Activated T-helper 17 cell treated with anti-CD3 and anti-CD28 coated beads, Interleukin-2, amount 50 U/mL, for 72 hours (primary cell): Measurements from ENCODE around the gene IQCF2. TPM values are rescaled to one million over a fixed set of nuclear protein-coding genes. Genes with fewer than 3 reads are reported as not detected.
A peak's percentile ranks its signal among the peaks of the same experiment; 100 is the strongest.
"Not testable (repeated sequence)": the region's sequence is repeated elsewhere in the genome, so short reads cannot be mapped to it uniquely, and the experiment has no call there.

Source experiments
- ATAC-seq: fragments of 150-1000 bp; cut with Tn5 transposase; replicated peaks from 2 replicates; pipeline ENCODE4 v1.10.0; 2021; ENCODE audit warnings: mild to moderate bottlenecking, moderate library complexity
- H3K27ac Mint-ChIP-seq: one replicate; pipeline ENCODE4 v1.8.0; 2022; ENCODE audit warnings: mixed read lengths
- H3K27me3 Mint-ChIP-seq: one replicate; pipeline ENCODE4 v1.8.0; 2022; ENCODE audit warnings: mixed read lengths
- H3K36me3 Mint-ChIP-seq: one replicate; pipeline ENCODE4 v1.8.0; 2022; ENCODE audit warnings: low read depth, mild to moderate bottlenecking, mixed read lengths
- H3K4me1 Mint-ChIP-seq: one replicate; pipeline ENCODE4 v1.8.0; 2022; ENCODE audit warnings: mixed read lengths
- H3K4me3 Mint-ChIP-seq: one replicate; pipeline ENCODE4 v1.8.0; 2022; ENCODE audit warnings: mild to moderate bottlenecking, mixed read lengths
- H3K9me3 Mint-ChIP-seq: one replicate; pipeline ENCODE4 v1.8.0; 2022; ENCODE audit warnings: mixed read lengths
- total RNA-seq, 2 donors: library from RNA; stranded (reverse); gene quantifications; one replicate each; pipeline ENCODE4 v1.2.3, GENCODE V29; 2022

IQCF2 gene
- total RNA-seq, 2 donors from 2014 or later, result not detected

GRCh38 chr3:51896607-51897305 lies 35.3 kb downstream of the IQCF2 start:
- Mint-ChIP-seq H3K9me3 (no peaks in the 10 kb centered on the region), H3K36me3 (no peaks in the 10 kb centered on the region), H3K4me3 (no peak overlapping the region), H3K4me1 (peaks cover 10% of the 10 kb centered on the region), H3K27ac (no peak overlapping the region), H3K27me3 (peaks cover 23% of the 10 kb centered on the region)
- no peak for ATAC-seq

- H3K9me3 Mint-ChIP-seq, result no peaks in the 10 kb centered on the region
- no peak overlapping the region for H3K27ac Mint-ChIP-seq
- H3K27me3 Mint-ChIP-seq, result peaks cover 19% of the 10 kb centered on the region
- no peak overlapping the region for H3K4me3 Mint-ChIP-seq
- peaks cover 3% of the 10 kb centered on the region for H3K36me3 Mint-ChIP-seq
- no peak for ATAC-seq
- peaks cover 8% of the 10 kb centered on the region for H3K4me1 Mint-ChIP-seq
Observed at GRCh38 chr3:51897391-51897790, 36.0 kb downstream of the IQCF2 start.

GRCh38 chr3:51900043-51900442 lies 38.6 kb downstream of the IQCF2 start:
- Mint-ChIP-seq H3K4me3 (peak overlapping the region; percentile 18), H3K27me3 (peaks cover 24% of the 10 kb centered on the region), H3K4me1 (peaks cover 11% of the 10 kb centered on the region)
- H3K36me3 Mint-ChIP-seq, H3K27ac Mint-ChIP-seq, H3K9me3 Mint-ChIP-seq: not testable (repeated sequence)
- ATAC-seq, result peak; percentile 60

- not testable (repeated sequence) for H3K9me3 Mint-ChIP-seq, H3K36me3 Mint-ChIP-seq
- H3K27me3 Mint-ChIP-seq, result peaks cover 20% of the 10 kb centered on the region
- peak overlapping the region; percentile 18 for H3K4me3 Mint-ChIP-seq
- peak overlapping the region; percentile 73 for H3K27ac Mint-ChIP-seq
- H3K4me1 Mint-ChIP-seq, result peaks cover 11% of the 10 kb centered on the region
- peak; percentile 83 for ATAC-seq
Observed at GRCh38 chr3:51902361-51902760, 40.9 kb downstream of the IQCF2 start.

GRCh38 chr3:51904034-51904823 lies 42.8 kb downstream of the IQCF2 start:
- no peak overlapping the region for H3K4me3 Mint-ChIP-seq
- H3K27ac Mint-ChIP-seq, result no peak overlapping the region
- peaks cover 21% of the 10 kb centered on the region for H3K27me3 Mint-ChIP-seq
- peaks cover 6% of the 10 kb centered on the region for H3K36me3 Mint-ChIP-seq
- peaks cover 17% of the 10 kb centered on the region for H3K9me3 Mint-ChIP-seq
- no peak for ATAC-seq
- peaks cover 11% of the 10 kb centered on the region for H3K4me1 Mint-ChIP-seq

- no peak for ATAC-seq
- no peak overlapping the region for H3K27ac Mint-ChIP-seq
- H3K4me3 Mint-ChIP-seq, result no peak overlapping the region
- peaks cover 17% of the 10 kb centered on the region for H3K9me3 Mint-ChIP-seq
- no peaks in the 10 kb centered on the region for H3K36me3 Mint-ChIP-seq
- H3K4me1 Mint-ChIP-seq, result no peaks in the 10 kb centered on the region
- H3K27me3 Mint-ChIP-seq, result peaks cover 22% of the 10 kb centered on the region
Observed at GRCh38 chr3:51908026-51908425, 46.6 kb downstream of the IQCF2 start.

Other genes with a start within 250 kb of the IQCF2 start
- 10 to 100 TPM; 43.4 to 55.3 TPM for gene TEX264, start 190.4 kb upstream of the IQCF2 start, total RNA-seq
- under 1 TPM; 0.45 to 0.73 TPM for gene GRM2, start 154.5 kb upstream of the IQCF2 start, total RNA-seq
- gene IQCF6, start 82.4 kb upstream of the IQCF2 start, total RNA-seq, result not detected
- gene IQCF5, start 14.0 kb downstream of the IQCF2 start, total RNA-seq, result not detected
- gene IQCF1, start 41.7 kb downstream of the IQCF2 start, total RNA-seq, result under 1 TPM in 1 of 2 donors, not detected in 1; 0.66 TPM
- gene RRP9, start 80.3 kb downstream of the IQCF2 start, total RNA-seq, result 10 to 100 TPM; 21.5 to 53.0 TPM
- 10 to 100 TPM; 10.4 to 13.4 TPM for gene PARP3, start 80.7 kb downstream of the IQCF2 start, total RNA-seq
- not detected for gene GPR62, start 93.8 kb downstream of the IQCF2 start, total RNA-seq
- gene PCBP4, start 105.8 kb downstream of the IQCF2 start, total RNA-seq, result 10 to 100 TPM; 16.4 to 18.5 TPM
- gene ABHD14B, start 112.4 kb downstream of the IQCF2 start, total RNA-seq, result 10 to 100 TPM; 34.4 to 42.0 TPM
- 10 to 100 TPM; 10.5 to 11.1 TPM for gene ABHD14A, start 113.4 kb downstream of the IQCF2 start, total RNA-seq
- gene ACY1, start 121.9 kb downstream of the IQCF2 start, total RNA-seq, result 10 to 100 TPM; 39.5 to 49.9 TPM
- gene RPL29, start 134.3 kb downstream of the IQCF2 start, total RNA-seq, result 1,000 to 10,000 TPM; 1,433 to 1,498 TPM
- gene DUSP7, start 195.0 kb downstream of the IQCF2 start, total RNA-seq, result 10 to 100 TPM; 19.3 to 25.1 TPM